ENCODE measurements around the gene NFKB1. TPM values are rescaled to one million over a fixed set of nuclear protein-coding genes. Genes with fewer than 3 reads are reported as not detected.
A peak's percentile ranks its signal among the peaks of the same experiment; 100 is the strongest.

Gene NFKB1
- total and polyA plus RNA-seq, 12 donors, result 8.2 to 49.1 (median 33.9) TPM

- H3K4me1 ChIP-seq (replicated peaks in 1 of 2), result peaks cover 7 to 15% of the 10 kb centered on the region in 2 donors
- H3K27ac ChIP-seq, result no peak overlapping the region
- no peaks in the 10 kb centered on the region for H3K27me3 ChIP-seq
- no peak for TF ChIP-seq POLR2A (IDR thresholded peaks at IDR 0.05)
- TF ChIP-seq, protein P1, sequence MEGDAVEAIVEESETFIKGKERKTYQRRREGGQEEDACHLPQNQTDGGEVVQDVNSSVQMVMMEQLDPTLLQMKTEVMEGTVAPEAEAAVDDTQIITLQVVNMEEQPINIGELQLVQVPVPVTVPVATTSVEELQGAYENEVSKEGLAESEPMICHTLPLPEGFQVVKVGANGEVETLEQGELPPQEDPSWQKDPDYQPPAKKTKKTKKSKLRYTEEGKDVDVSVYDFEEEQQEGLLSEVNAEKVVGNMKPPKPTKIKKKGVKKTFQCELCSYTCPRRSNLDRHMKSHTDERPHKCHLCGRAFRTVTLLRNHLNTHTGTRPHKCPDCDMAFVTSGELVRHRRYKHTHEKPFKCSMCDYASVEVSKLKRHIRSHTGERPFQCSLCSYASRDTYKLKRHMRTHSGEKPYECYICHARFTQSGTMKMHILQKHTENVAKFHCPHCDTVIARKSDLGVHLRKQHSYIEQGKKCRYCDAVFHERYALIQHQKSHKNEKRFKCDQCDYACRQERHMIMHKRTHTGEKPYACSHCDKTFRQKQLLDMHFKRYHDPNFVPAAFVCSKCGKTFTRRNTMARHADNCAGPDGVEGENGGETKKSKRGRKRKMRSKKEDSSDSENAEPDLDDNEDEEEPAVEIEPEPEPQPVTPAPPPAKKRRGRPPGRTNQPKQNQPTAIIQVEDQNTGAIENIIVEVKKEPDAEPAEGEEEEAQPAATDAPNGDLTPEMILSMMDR (IDR thresholded peaks at IDR 0.05), result no peak
- no peaks in the 10 kb centered on the region for H3K36me3 ChIP-seq (replicated peaks in 1 of 2)
- WGBS, 4 donors, result 96 to 98% (median 96%) methylated on average over 2 of the region's 2 CpGs
- no peak for DNase-seq
- H3K4me3 ChIP-seq, result no peak overlapping the region
- no peaks in the 10 kb centered on the region for H3K9me3 ChIP-seq (replicated peaks in 1 of 3)
- intact Hi-C loops (cut with DNase I), result no loop called here
Observed at GRCh38 chr4:102497986-102498385, 3.2 kb upstream of the NFKB1 start.

DNA sequence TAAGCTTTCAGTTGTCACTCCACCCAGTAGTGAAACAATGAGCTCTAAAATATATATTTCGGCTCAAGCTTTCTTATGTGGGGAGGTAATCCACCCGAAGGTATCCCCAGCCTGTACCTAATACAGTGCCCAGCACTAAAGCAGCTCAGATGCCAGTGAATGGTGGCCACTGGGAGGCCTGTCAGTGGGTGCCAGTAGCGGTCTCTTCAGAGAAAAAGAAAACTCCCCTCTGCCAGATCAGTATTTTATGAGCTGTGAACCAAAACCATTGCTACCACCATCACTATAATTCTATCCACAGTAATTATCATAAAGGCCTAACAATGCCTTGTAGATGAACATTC lies 835 bp upstream of the NFKB1 start:
- Histone ChIP-seq H3K9me3 (replicated peaks in 1 of 3) (no peaks in the 10 kb centered on the region), H3K27ac (peak overlapping the region; percentile 73 to 99 (median 97)), H3K4me1 (replicated peaks in 1 of 2) (peaks cover 20 to 38% of the 10 kb centered on the region in 2 donors), H3K4me3 (peak overlapping the region in 3 of 4 donors; percentile 27 to 83 (median 73)), H3K36me3 (replicated peaks in 1 of 2) (no peaks in the 10 kb centered on the region), H3K27me3 (no peaks in the 10 kb centered on the region)
- intact Hi-C loops (cut with DNase I), result loop anchor here (10.0 kb wide), 2 partner anchors 94 to 114 kb away; no protein-coding TSS in a partner anchor
- DNase-seq, result peak in 6 of 7 donors; percentile 26 to 43 (median 32)
- 56 to 64% (median 61%) methylated on average over 3 of the region's 3 CpGs for WGBS, 4 donors
- TF ChIP-seq, protein P1 (IDR thresholded peaks at IDR 0.05), result peak in 1 of 6 experiments; percentile 41
- no peak for TF ChIP-seq POLR2A (IDR thresholded peaks at IDR 0.05)

- H3K9me3 ChIP-seq (replicated peaks in 1 of 3), result no peaks in the 10 kb centered on the region
- H3K4me3 ChIP-seq, result peak overlapping the region; percentile 68 to 95 (median 78)
- intact Hi-C loops (cut with DNase I), result loop anchor here (10.0 kb wide), 2 partner anchors 93 to 113 kb away; no protein-coding TSS in a partner anchor
- DNase-seq, result no peak
- peaks cover 23 to 49% of the 10 kb centered on the region in 2 donors for H3K4me1 ChIP-seq (replicated peaks in 1 of 2)
- peak overlapping the region; percentile 92 to 99 (median 97) for H3K27ac ChIP-seq
- TF ChIP-seq, protein P1 (IDR thresholded peaks at IDR 0.05), result no peak
- TF ChIP-seq POLR2A (IDR thresholded peaks at IDR 0.05), result peak in 1 of 2 donors; percentile 62
- H3K36me3 ChIP-seq (replicated peaks in 1 of 2), result no peaks in the 10 kb centered on the region
- WGBS, 4 donors, result 0 to 1% (median 0%) methylated on average over 18 to 44 of the region's 44 CpGs; no CpG with 5 or more reads in 1 of the 4 donors
- H3K27me3 ChIP-seq, result no peaks in the 10 kb centered on the region
Observed at GRCh38 chr4:102501447-102501696, 213 bp downstream of the NFKB1 start.

GRCh38 chr4:102502543-102502818 lies 1.3 kb downstream of the NFKB1 start:
- H3K36me3 ChIP-seq (replicated peaks in 1 of 2), result no peaks in the 10 kb centered on the region
- intact Hi-C loops (cut with DNase I), result loop anchor here (10.0 kb wide), 2 partner anchors 92 to 112 kb away; no protein-coding TSS in a partner anchor
- peak overlapping the region; percentile 92 to 99 (median 97) for H3K27ac ChIP-seq
- DNase-seq, result no peak
- H3K9me3 ChIP-seq (replicated peaks in 1 of 3), result no peaks in the 10 kb centered on the region
- H3K4me3 ChIP-seq, result peak overlapping the region in 2 of 4 donors; percentile 73 to 83
- no peak for TF ChIP-seq POLR2A (IDR thresholded peaks at IDR 0.05)
- TF ChIP-seq, protein P1 (IDR thresholded peaks at IDR 0.05), result no peak
- no peaks in the 10 kb centered on the region for H3K27me3 ChIP-seq
- H3K4me1 ChIP-seq (replicated peaks in 1 of 2), result peaks cover 23 to 60% of the 10 kb centered on the region in 2 donors
- WGBS, 4 donors, result 12 to 19% (median 14%) methylated on average over 1 of the region's 1 CpG

Data from adrenal gland (tissue), 12 donors.